HUDEP-2 (cell line): ENCODE results near the gene LMAN2.
A peak's percentile ranks its signal among the peaks of the same experiment; 100 is the strongest.
"Not testable (repeated sequence)": the region's sequence is repeated elsewhere in the genome, so short reads cannot be mapped to it uniquely, and the experiment has no call there.

ENCODE experiments used
- DNase-seq, 76 experiments: peaks; one replicate each; lab custom pipeline; 2025; ENCODE audit not compliant: unreplicated experiment in 76 of 76; lab: John Stamatoyannopoulos, UW

LMAN2 gene

GRCh38 chr5:177365845-177366527 is 14.5 kb upstream of the LMAN2 start:
- DNase-seq: no peak

- DNase-seq: no peak
Measured at GRCh38 chr5:177364159-177364962, 12.9 kb upstream of the LMAN2 start.

GRCh38 chr5:177363565-177363964 is 12.1 kb upstream of the LMAN2 start:
- no peak for DNase-seq

- DNase-seq: peak in 74 of 76 experiments; percentile 29 to 95 (median 76)
Measured at GRCh38 chr5:177362610-177363507, 11.4 kb upstream of the LMAN2 start.

GRCh38 chr5:177362292-177362609 is 10.8 kb upstream of the LMAN2 start:
- no peak for DNase-seq

- no peak for DNase-seq
Measured at GRCh38 chr5:177361418-177362291, 10.2 kb upstream of the LMAN2 start.

GRCh38 chr5:177360740-177361139 is 9.3 kb upstream of the LMAN2 start:
- DNase-seq: not testable (repeated sequence)

- no peak for DNase-seq
Measured at GRCh38 chr5:177359860-177360259, 8.4 kb upstream of the LMAN2 start.

- DNase-seq: peak in 3 of 76 experiments; percentile 15 to 26 (median 25)
Measured at GRCh38 chr5:177359451-177359851, 8.0 kb upstream of the LMAN2 start.

- DNase-seq: peak in 11 of 76 experiments; percentile 6 to 64 (median 33)
Measured at GRCh38 chr5:177358370-177358819, 6.9 kb upstream of the LMAN2 start.

GRCh38 chr5:177357459-177358351 is 6.2 kb upstream of the LMAN2 start, which contains the start of gene RGS14:
RGS14 (plus strand) TSS chr5:177357924; CDS start chr5:177358025, 101 bp downstream.
- DNase-seq: peak in 73 of 76 experiments; percentile 32 to 90 (median 69)

GRCh38 chr5:177357146-177357458 is 5.6 kb upstream of the LMAN2 start:
- peak in 10 of 76 experiments; percentile 17 to 58 (median 38) for DNase-seq

GRCh38 chr5:177356746-177357145 is 5.3 kb upstream of the LMAN2 start:
- peak in 13 of 76 experiments; percentile 3 to 55 (median 22) for DNase-seq

- peak in 3 of 76 experiments; percentile 7 to 47 (median 34) for DNase-seq
Measured at GRCh38 chr5:177355868-177356168, 4.3 kb upstream of the LMAN2 start.

GRCh38 chr5:177355162-177355867 is 3.8 kb upstream of the LMAN2 start:
- DNase-seq: no peak

GRCh38 chr5:177354711-177355110 is 3.2 kb upstream of the LMAN2 start:
- no peak for DNase-seq

- no peak for DNase-seq
Measured at GRCh38 chr5:177354256-177354655, 2.8 kb upstream of the LMAN2 start.

GRCh38 chr5:177353093-177353492 is 1.6 kb upstream of the LMAN2 start:
- DNase-seq: no peak
